Measurements from ENCODE around the gene DNTTIP2. TPM values are rescaled to one million over a fixed set of nuclear protein-coding genes. Genes with fewer than 3 reads are reported as not detected.

The DNTTIP2 gene, protein sequence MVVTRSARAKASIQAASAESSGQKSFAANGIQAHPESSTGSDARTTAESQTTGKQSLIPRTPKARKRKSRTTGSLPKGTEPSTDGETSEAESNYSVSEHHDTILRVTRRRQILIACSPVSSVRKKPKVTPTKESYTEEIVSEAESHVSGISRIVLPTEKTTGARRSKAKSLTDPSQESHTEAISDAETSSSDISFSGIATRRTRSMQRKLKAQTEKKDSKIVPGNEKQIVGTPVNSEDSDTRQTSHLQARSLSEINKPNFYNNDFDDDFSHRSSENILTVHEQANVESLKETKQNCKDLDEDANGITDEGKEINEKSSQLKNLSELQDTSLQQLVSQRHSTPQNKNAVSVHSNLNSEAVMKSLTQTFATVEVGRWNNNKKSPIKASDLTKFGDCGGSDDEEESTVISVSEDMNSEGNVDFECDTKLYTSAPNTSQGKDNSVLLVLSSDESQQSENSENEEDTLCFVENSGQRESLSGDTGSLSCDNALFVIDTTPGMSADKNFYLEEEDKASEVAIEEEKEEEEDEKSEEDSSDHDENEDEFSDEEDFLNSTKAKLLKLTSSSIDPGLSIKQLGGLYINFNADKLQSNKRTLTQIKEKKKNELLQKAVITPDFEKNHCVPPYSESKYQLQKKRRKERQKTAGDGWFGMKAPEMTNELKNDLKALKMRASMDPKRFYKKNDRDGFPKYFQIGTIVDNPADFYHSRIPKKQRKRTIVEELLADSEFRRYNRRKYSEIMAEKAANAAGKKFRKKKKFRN
- 37.5 to 43.5 TPM (median 39.6 TPM) in 5 replicates for total RNA-seq (2022; extraction: Qiagen RNA extraction)

DNA sequence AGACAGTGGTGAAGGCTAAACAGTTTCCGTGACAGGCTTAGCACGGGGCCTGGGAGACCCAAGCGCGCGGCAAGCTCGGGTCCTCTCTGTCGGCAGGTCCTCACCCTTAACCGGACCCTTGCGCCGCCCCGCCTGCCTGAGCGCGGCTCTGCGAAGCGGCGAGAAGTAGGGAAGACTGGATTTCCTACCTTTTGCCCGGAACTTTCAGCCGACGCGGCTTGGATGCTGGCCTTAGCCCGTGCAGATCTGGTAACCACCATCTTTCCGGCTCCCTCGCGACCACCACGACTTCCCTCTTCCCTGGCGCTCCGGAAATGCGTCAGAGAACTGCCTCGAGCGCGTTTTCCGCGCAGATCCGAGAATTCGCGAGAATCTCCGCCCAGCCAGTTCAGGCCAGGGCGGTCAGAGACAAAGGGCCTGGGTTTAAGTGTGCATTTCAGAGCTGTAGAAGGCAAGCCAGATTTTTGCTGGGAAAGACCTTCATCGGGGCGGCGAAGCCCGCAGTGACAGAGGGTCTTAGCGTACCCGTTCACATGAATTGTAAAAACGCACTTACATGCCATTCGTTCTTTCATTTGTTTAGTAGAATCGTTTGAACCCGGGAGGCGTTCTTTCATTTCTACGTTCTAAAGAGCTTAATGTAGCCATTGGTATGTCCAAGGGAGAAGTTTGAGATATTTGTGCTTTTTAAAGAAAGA lies at the start of gene DNTTIP2:
TSS of gene DNTTIP2 (minus strand) at position 318 of the 698 bp plus-strand sequence. CDS start at position 260, 58 bp downstream.

DNA sequence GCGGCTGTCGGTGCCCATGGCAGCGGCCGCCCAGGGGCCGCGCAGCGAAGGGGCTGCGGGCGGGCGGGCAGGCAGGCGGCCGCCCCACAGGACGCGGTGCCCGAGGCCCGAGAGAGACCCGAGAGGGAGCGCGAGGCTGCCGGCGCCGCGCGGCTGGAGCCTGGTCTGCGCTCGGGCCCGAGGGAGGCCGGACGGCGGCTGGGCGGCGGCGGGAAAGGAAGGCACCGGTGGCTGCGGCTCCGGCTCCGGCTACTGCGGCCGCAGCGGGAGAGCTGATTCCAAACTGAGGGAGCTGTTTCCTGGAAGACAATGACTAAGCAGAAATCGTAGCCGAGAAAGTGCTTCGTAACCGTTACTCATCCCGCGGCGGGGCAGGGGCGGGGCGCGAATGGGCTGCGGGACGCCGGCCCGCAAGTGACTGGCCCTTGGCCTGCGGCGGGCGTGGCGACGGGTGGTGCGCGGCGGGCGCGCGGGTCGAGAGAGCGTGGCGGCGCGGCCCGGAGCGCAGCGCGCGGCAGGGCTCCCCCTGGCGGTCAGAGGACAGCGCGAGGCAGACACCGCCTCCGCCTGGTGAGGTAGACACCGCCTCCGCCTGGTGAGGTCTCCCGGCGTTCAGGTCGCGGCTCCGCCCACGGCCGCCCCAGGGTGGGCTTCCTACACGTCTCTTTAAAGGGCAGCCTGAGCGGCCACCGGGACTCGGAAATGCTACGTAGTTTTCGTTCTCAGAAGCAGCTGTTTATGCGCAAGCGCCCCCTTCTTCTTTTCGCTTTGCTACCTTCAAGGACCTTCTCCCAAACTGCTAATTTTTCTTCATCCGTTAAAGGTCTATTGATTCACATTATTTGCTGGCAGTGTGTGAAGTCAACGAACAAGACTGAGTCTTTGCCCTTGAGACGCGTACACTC lies 30.4 kb upstream of the DNTTIP2 start, which contains the start of gene GCLM:
TSS of gene GCLM (minus strand) at position 285 of the 905 bp plus-strand sequence. CDS start at position 18, 267 bp downstream.

Other genes starting within 250 kb of the DNTTIP2 start
- gene BCAR3, start 197.4 kb downstream of the DNTTIP2 start, total RNA-seq (2022; extraction: Qiagen RNA extraction), result 71.7 to 104 TPM (median 77.8 TPM) in 5 replicates
- 78.9 to 94.5 TPM (median 85.3 TPM) in 5 replicates for gene GCLM, start 30.2 kb upstream of the DNTTIP2 start, total RNA-seq (2022; extraction: Qiagen RNA extraction)
- 0.10 to 0.35 TPM (median 0.14 TPM) in 5 replicates for gene ABCA4, start 241.9 kb upstream of the DNTTIP2 start, total RNA-seq (2022; extraction: Qiagen RNA extraction)

Data from A549 treated with Hydrocortisone at 1 μM for 4 hours (cell line).